Prostate gland (tissue), 2 donors: ENCODE data around the gene CHID1. TPM values are rescaled to one million over a fixed set of nuclear protein-coding genes. Genes with fewer than 3 reads are reported as not detected.

Experiments
- DNase-seq: peaks from one replicate; pipeline ENCODE4 v3.0.0-alpha.2; 2019; ENCODE audit warnings: low spot score
- H3K27ac ChIP-seq, 2 donors: fragments of 200-600 bp; sonication (generic); 2 replicates each; pipeline ENCODE4 v1.5.1; 2017 to 2019
- H3K27me3 ChIP-seq: fragments of 200-600 bp; sonication (generic); replicated peaks from 2 replicates; pipeline ENCODE4 v1.5.1; 2019; ENCODE audit not compliant: insufficient read depth
- H3K36me3 ChIP-seq, 2 donors: fragments of 200-600 bp; sonication (generic); 1 replicate in 1 of 2; 2 replicates in 1 of 2; pipeline versions ENCODE4 v1.5.1 to v1.8.1; 2017 to 2019
- H3K4me1 ChIP-seq: fragments of 200-600 bp; sonication (generic); replicated peaks from 2 replicates; pipeline ENCODE4 v1.5.1; 2019
- H3K4me3 ChIP-seq, 2 donors: fragments of 200-600 bp; sonication (generic); 2 replicates each; pipeline ENCODE4 v1.5.1; 2017 to 2019
- H3K9me3 ChIP-seq: fragments of 200-600 bp; sonication (generic); 2 replicates; pipeline ENCODE4 v1.5.1; 2017
- POLR2A ChIP-seq: fragments of 450-650 bp; IDR thresholded peaks from one replicate; pipeline ENCODE4 v1.6.1; 2016; ENCODE audit warnings: antibody characterized with exemption, mild to moderate bottlenecking
- POLR2AphosphoS5 ChIP-seq: sonication (generic); formaldehyde crosslinking; IDR thresholded peaks from one replicate; pipeline ENCODE4 v1.6.1; 2017; ENCODE audit warnings: antibody characterized with exemption
- WGBS: methylation state at CpG from one replicate; pipeline ENCODE4 v1.1.5; 2018; 5-methylcytosine and 5-hydroxymethylcytosine counted together
- intact Hi-C: fragments of 100-400 bp; cut with DNase I; formaldehyde crosslinking; loops from one replicate; pipeline ENCODE4 v1.14.2; 2022
- total RNA-seq, 2 donors: library from RNA; depleted of rRNA; stranded (reverse); fragments of >200 nt; gene quantifications; one replicate each; pipeline ENCODE4 v1.1.0, GENCODE V29; 2016
- TF ChIP-seq, protein P1 (sequence below), 4 experiments: fragments of 200-600 bp in 2 of 4; fragments of 450-650 bp in 2 of 4; sonication (generic) in 2 of 4; IDR thresholded peaks; 1 replicate in 3 of 4; 2 replicates in 1 of 4; pipeline ENCODE4 v1.5.1; 2016 to 2019; ENCODE audit warnings: antibody characterized with exemption in 4 of 4, mild to moderate bottlenecking in 2 of 4, moderate library complexity in 2 of 4

Gene CHID1
- total RNA-seq, 2 donors from 2014 or later = 107 to 145 TPM

DNA sequence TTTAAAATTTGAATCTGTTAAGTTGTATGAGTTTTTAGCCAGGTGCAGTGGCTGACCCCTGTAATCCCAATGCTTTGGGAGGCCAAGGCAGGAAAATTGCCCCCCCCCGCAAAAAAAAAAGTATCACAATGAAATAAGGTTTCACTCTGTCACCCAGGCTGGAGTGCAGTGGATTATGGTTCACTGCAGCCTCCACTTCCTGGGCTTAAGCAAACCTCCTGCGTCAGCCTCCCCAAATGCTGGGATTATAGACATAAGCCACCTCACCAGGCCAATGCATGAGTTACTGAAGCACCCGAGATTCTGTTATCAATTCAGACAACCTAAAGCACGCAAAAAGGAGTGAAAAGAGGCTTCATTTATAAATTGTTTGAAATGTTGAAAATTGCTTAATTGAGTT is 2.4 kb upstream of the CHID1 start:
- no peak for DNase-seq
- WGBS = 88% methylated on average over 4 of the region's 4 CpGs
- Histone ChIP-seq H3K27ac (no peak overlapping the region), H3K9me3 (no peaks in the 10 kb centered on the region), H3K27me3 (no peaks in the 10 kb centered on the region), H3K4me1 (no peaks in the 10 kb centered on the region), H3K36me3 (no peaks in the 10 kb centered on the region), H3K4me3 (no peak overlapping the region)
- TF ChIP-seq, protein P1, sequence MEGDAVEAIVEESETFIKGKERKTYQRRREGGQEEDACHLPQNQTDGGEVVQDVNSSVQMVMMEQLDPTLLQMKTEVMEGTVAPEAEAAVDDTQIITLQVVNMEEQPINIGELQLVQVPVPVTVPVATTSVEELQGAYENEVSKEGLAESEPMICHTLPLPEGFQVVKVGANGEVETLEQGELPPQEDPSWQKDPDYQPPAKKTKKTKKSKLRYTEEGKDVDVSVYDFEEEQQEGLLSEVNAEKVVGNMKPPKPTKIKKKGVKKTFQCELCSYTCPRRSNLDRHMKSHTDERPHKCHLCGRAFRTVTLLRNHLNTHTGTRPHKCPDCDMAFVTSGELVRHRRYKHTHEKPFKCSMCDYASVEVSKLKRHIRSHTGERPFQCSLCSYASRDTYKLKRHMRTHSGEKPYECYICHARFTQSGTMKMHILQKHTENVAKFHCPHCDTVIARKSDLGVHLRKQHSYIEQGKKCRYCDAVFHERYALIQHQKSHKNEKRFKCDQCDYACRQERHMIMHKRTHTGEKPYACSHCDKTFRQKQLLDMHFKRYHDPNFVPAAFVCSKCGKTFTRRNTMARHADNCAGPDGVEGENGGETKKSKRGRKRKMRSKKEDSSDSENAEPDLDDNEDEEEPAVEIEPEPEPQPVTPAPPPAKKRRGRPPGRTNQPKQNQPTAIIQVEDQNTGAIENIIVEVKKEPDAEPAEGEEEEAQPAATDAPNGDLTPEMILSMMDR (IDR thresholded peaks at IDR 0.05) = no peak
- TF ChIP-seq POLR2AphosphoS5 (no peak), POLR2A (no peak)
- intact Hi-C loops = loop anchor here (5.0 kb wide), 1 partner anchor 66 kb away; no protein-coding TSS in a partner anchor

DNA sequence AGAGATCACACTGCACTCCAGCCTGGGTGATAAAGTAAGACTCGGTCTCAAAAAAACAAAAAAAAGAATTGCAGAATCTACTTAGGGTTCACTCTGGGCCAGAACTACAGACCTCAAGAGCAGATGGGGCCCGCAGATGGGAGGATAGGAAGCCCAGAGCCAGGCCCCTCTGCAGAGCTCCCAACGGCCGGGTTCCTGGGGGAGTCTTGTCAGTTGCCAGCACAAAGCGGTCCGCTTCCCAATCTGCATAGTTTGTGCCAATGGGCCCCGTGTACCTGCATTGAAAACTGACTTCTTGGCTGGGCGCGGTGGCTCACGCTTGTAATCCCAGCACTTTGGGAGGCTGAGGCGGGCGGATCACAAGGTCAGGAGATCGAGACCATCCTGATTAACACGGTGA is 1.7 kb upstream of the CHID1 start:
- Histone ChIP-seq H3K4me3 (no peak overlapping the region), H3K27ac (no peak overlapping the region), H3K9me3 (no peaks in the 10 kb centered on the region), H3K27me3 (no peaks in the 10 kb centered on the region), H3K36me3 (no peaks in the 10 kb centered on the region), H3K4me1 (no peaks in the 10 kb centered on the region)
- TF ChIP-seq POLR2AphosphoS5 (no peak), POLR2A (no peak)
- TF ChIP-seq, protein P1 (IDR thresholded peaks at IDR 0.05) = no peak
- intact Hi-C loops = loop anchor here (5.0 kb wide), 1 partner anchor 65 kb away; no protein-coding TSS in a partner anchor
- DNase-seq = no peak
- WGBS = 96% methylated on average over 14 of the region's 14 CpGs

DNA sequence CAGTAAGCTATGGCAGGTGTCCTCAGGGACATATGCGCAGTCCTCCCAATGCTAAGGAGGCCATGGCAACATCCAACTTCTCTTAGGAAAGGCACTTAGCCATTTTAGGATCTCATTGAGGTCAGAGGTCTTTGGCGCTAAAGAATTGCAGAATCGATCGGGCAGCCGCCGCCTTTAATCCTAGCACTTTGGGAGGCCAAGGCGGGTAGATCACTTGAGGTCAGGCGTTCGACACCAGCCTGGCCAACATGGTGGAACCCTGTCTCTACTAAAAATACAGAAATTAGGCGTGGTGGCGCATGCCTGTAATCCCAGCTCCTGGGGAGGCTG is 1.2 kb upstream of the CHID1 start:
- DNase-seq = no peak
- no peaks in the 10 kb centered on the region for H3K36me3 ChIP-seq
- WGBS = 95% methylated on average over 11 of the region's 11 CpGs
- no peak overlapping the region for H3K4me3 ChIP-seq
- TF ChIP-seq POLR2AphosphoS5 = no peak
- no peak for TF ChIP-seq POLR2A
- H3K9me3 ChIP-seq = no peaks in the 10 kb centered on the region
- no peaks in the 10 kb centered on the region for H3K4me1 ChIP-seq
- no peaks in the 10 kb centered on the region for H3K27me3 ChIP-seq
- no peak overlapping the region for H3K27ac ChIP-seq
- intact Hi-C loops = loop anchor here (5.0 kb wide), 1 partner anchor 65 kb away; no protein-coding TSS in a partner anchor

DNA sequence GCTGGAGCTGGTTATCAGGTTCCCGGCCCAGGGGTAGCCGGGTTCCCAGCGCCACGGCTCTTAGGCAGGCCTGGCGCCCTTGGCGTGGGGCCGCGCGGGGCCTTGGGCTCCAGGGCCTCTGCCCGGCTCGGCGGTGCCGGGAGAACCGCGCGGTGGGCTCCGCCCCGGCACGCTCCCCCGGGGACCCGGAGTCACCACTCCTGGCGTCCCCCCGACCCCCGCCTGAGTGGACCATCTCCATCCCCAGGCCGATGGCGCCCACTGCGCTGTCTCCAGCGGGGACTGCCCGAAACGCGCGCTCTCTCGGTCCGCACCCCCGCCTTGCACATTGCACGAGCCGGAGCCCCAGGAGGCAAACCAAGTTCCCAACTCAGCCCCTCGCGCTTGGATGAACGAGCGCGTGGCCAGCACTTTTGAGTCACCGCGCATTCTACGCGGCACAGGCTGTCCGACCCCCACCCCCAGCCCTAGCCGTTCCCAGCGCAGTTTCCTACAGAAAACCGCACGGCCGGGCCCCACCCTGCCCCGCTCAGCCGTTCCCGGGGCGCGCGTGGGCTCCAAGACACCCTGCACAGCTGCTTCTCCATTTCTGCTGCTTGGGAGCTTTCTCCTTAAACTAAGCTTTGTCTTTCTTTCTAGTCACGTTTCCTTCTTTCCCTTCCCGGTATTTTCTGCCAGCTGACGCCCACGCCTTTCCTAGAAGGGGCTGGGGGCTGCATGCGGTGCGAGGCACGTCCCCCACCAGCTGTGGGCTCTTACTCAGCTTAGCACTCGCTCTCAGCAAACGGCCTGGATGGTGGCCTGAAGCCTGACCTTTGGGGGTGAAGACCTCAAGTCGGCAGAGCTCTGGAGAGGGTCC is 650 bp upstream of the CHID1 start:
- TF ChIP-seq, protein P1 (IDR thresholded peaks at IDR 0.05) = no peak
- peak; percentile 5 for TF ChIP-seq POLR2A
- H3K36me3 ChIP-seq = no peaks in the 10 kb centered on the region
- no peaks in the 10 kb centered on the region for H3K4me1 ChIP-seq
- 6% methylated on average over 36 of the region's 68 CpGs for WGBS
- intact Hi-C loops = loop anchor here (5.0 kb wide), 1 partner anchor 64 kb away; no protein-coding TSS in a partner anchor
- peak overlapping the region; percentile 86 to 90 for H3K4me3 ChIP-seq
- no peak for DNase-seq
- no peaks in the 10 kb centered on the region for H3K27me3 ChIP-seq
- no peaks in the 10 kb centered on the region for H3K9me3 ChIP-seq
- peak overlapping the region; percentile 88 for H3K27ac ChIP-seq

DNA sequence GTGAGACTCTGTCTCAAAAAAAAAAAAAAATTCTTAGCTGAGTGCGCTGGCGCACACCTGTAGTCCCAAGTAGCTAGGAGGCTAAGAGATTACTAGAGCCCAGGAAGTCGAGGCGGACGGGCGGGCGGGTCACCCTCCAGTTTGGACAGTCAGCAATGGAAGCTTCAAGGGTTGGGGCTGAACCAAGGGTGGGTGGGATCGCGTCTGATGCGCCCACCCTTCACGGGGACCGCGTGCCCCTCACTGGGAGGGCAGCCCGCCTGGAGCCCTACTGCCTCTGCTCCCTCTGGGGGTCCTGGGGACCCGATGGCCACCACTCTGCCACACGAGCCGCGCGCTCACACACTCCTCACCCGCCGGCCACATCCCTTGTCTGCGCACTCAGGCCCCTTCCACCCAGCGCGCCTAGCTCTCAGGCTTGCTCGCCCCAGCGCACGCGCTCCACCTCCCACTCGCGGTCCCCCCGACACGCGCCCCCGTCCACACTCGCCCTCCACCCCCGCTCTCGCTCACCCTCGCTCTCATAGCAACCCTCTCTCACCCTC is 494 bp downstream of the CHID1 start:
- no peak for DNase-seq
- WGBS = 2% methylated on average over 30 of the region's 38 CpGs

More for the DNA sequence above, 494 bp downstream of the CHID1 start:
- H3K27me3 ChIP-seq = no peaks in the 10 kb centered on the region
- H3K9me3 ChIP-seq = no peaks in the 10 kb centered on the region
- H3K27ac ChIP-seq = peak overlapping the region; percentile 88
- H3K4me1 ChIP-seq = no peaks in the 10 kb centered on the region
- TF ChIP-seq POLR2A (no peak), POLR2AphosphoS5 (no peak)
- TF ChIP-seq, protein P1 (IDR thresholded peaks at IDR 0.05) = no peak
- intact Hi-C loops = loop anchor here (5.0 kb wide), 1 partner anchor 63 kb away; no protein-coding TSS in a partner anchor
- peak overlapping the region; percentile 86 to 90 for H3K4me3 ChIP-seq
- no peaks in the 10 kb centered on the region for H3K36me3 ChIP-seq
